Liver (tissue), 9 donors: Measurements from ENCODE around the gene PRRG4. TPM values are rescaled to one million over a fixed set of nuclear protein-coding genes. Genes with fewer than 3 reads are reported as not detected.

Experiments used
- DNase-seq: peaks from one replicate; pipeline ENCODE4 v3.0.0-alpha.2; 2017; ENCODE audit warnings: low spot score
- H3K27ac ChIP-seq, 2 donors: one replicate each; pipeline ENCODE4 v1.7.0; 2013; ENCODE audit warnings: inconsistent platforms in 2 of 2, low read length in 2 of 2, control low read depth in 1 of 2, low read depth in 1 of 2, mild to moderate bottlenecking in 1 of 2
- H3K27me3 ChIP-seq, 4 donors: one replicate each; pipeline versions ENCODE4 v1.6.1 to v1.7.0; 2013; ENCODE audit warnings: low read length in 3 of 4, inconsistent platforms in 1 of 4, mild to moderate bottlenecking in 1 of 4, moderate library complexity in 1 of 4; ENCODE audit not compliant: control insufficient read depth in 4 of 4, insufficient read depth in 4 of 4
- H3K36me3 ChIP-seq, 4 donors: one replicate each; pipeline versions ENCODE4 v1.6.1 to v1.7.0; 2013; ENCODE audit warnings: low read length in 3 of 4, mild to moderate bottlenecking in 3 of 4, low read depth in 1 of 4, moderate library complexity in 1 of 4; ENCODE audit not compliant: control insufficient read depth in 4 of 4, insufficient read depth in 3 of 4
- H3K4me1 ChIP-seq, 4 donors: one replicate each; pipeline versions ENCODE4 v1.6.1 to v1.7.0; 2013; ENCODE audit warnings: low read length in 3 of 4, mild to moderate bottlenecking in 3 of 4, moderate library complexity in 1 of 4; ENCODE audit not compliant: control insufficient read depth in 4 of 4, insufficient read depth in 4 of 4
- H3K4me3 ChIP-seq, 3 donors: one replicate each; pipeline versions ENCODE4 v1.6.1 to v1.7.0; 2013; ENCODE audit warnings: low read length in 3 of 3, control low read depth in 1 of 3, low read depth in 1 of 3, mild to moderate bottlenecking in 1 of 3
- H3K9ac ChIP-seq, 2 donors: one replicate each; pipeline ENCODE4 v1.7.0; 2013; ENCODE audit warnings: low read length in 2 of 2, mild to moderate bottlenecking in 2 of 2, moderate library complexity in 2 of 2, control low read depth in 1 of 2, low read depth in 1 of 2
- H3K9me3 ChIP-seq, 4 donors: one replicate each; pipeline versions ENCODE4 v1.6.1 to v1.7.0; 2013; ENCODE audit warnings: low read length in 3 of 4; ENCODE audit not compliant: control insufficient read depth in 4 of 4
- ATF3 ChIP-seq: IDR thresholded peaks from 2 replicates; pipeline ENCODE4 v1.6.1; 2016; ENCODE audit warnings: antibody characterized with exemption
- EGR1 ChIP-seq, 2 donors: IDR thresholded peaks; 2 replicates each; pipeline ENCODE4 v1.6.1; 2016 to 2018; ENCODE audit warnings: antibody characterized with exemption in 2 of 2, low read depth in 2 of 2
- FOXA1 ChIP-seq: IDR thresholded peaks from 2 replicates; pipeline ENCODE4 v1.6.1; 2016; ENCODE audit warnings: antibody characterized with exemption
- FOXA2 ChIP-seq: IDR thresholded peaks from 2 replicates; pipeline ENCODE4 v1.6.1; 2016; ENCODE audit warnings: antibody characterized with exemption
- GABPA ChIP-seq, 2 donors: IDR thresholded peaks in 1 of 2; conservative IDR thresholded peaks in 1 of 2; 2 replicates each; pipeline ENCODE4 v1.6.1; 2016; ENCODE audit warnings: antibody characterized with exemption in 2 of 2, mild to moderate bottlenecking in 1 of 2, moderate library complexity in 1 of 2
- HNF4A ChIP-seq, 2 donors: conservative IDR thresholded peaks; 2 replicates each; pipeline ENCODE4 v1.6.1; 2016; ENCODE audit warnings: antibody characterized with exemption in 2 of 2, mild to moderate bottlenecking in 2 of 2
- HNF4G ChIP-seq: IDR thresholded peaks from 2 replicates; pipeline ENCODE4 v1.6.1; 2016; ENCODE audit warnings: antibody characterized with exemption
- NR2F2 ChIP-seq: IDR thresholded peaks from 2 replicates; pipeline ENCODE4 v1.6.1; 2016; ENCODE audit warnings: antibody characterized with exemption
- RAD21 ChIP-seq, 2 donors: IDR thresholded peaks; 2 replicates each; pipeline ENCODE4 v1.6.1; 2016; ENCODE audit warnings: antibody characterized with exemption in 2 of 2, mild to moderate bottlenecking in 2 of 2
- REST ChIP-seq: IDR thresholded peaks from 2 replicates; pipeline ENCODE4 v1.6.1; 2016; ENCODE audit warnings: antibody characterized with exemption, mild to moderate bottlenecking
- RXRA ChIP-seq, 2 donors: IDR thresholded peaks; 2 replicates each; pipeline ENCODE4 v1.6.1; 2017 to 2018; ENCODE audit warnings: antibody characterized with exemption in 2 of 2, mild to moderate bottlenecking in 1 of 2
- SP1 ChIP-seq: IDR thresholded peaks from 2 replicates; pipeline ENCODE4 v1.6.1; 2018; ENCODE audit warnings: antibody characterized with exemption, mild to moderate bottlenecking
- TAF1 ChIP-seq: conservative IDR thresholded peaks from 2 replicates; pipeline ENCODE4 v1.6.1; 2016; ENCODE audit warnings: antibody characterized with exemption, mild to moderate bottlenecking
- WGBS: extraction: QIAGEN DNeasy Blood & Tissue Kit; methylation state at CpG from one replicate; pipeline ENCODE4 v1.1.7; 2013; 5-methylcytosine and 5-hydroxymethylcytosine counted together
- polyA plus RNA-seq, 2 donors: library from polyadenylated mRNA; stranded (reverse) in 1 of 2; unstranded in 1 of 2; fragments of 200-250 nt in 1 of 2; fragments of >200 nt in 1 of 2; fragmentation: Nextera tagmentation in 1 of 2; extraction: Ambion mirVana in 1 of 2; gene quantifications; one replicate each; pipeline versions ENCODE4 v1.2.1 to v1.2.3, GENCODE V29; 2013 to 2015
- total RNA-seq, 2 donors: library from RNA; depleted of rRNA; stranded (reverse); fragments of >200 nt; gene quantifications; one replicate each; pipeline ENCODE4 v1.2.3, GENCODE V29; 2014
- TF ChIP-seq, protein P1 (sequence below): fragments of 150-350 bp; IDR thresholded peaks from 2 replicates; pipeline ENCODE4 v1.5.1; 2017; ENCODE audit warnings: improper control_type of control experiment, low read depth, low read length; ENCODE audit not compliant: missing input control
- TF ChIP-seq, protein P2 (sequence below): IDR thresholded peaks from 2 replicates; pipeline ENCODE4 v1.6.1; 2016; ENCODE audit warnings: antibody characterized with exemption
- donor health status: healthy.
- donor health status: healthy.
- donor health status: healthy.
- donor health status: healthy.
- donor health status: healthy.

The PRRG4 gene
- total and polyA plus RNA-seq, 4 donors, result 3.4 to 12.0 (median 5.9) TPM

DNA sequence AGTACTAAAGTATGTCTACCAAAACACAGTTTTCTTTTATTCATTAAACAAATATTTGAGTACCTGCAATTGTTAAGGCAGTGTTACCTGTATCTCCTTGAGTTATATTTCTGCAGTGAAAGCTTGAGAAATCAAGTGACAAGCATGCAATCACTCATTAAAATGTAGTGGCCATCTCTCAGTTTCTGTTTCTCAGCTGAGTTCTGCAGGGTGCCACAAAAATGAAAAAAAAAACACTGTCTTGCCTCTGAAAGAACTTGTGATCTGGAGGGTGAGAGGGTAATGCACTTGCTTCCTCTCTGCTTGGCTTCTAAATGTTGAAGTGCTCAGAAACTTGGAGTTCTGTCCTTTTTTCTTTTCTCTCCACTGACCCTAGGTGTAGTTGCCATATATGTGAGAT lies 69.7 kb downstream of the PRRG4 start:
- no peaks in the 10 kb centered on the region for H3K27me3 ChIP-seq
- no peaks in the 10 kb centered on the region for H3K36me3 ChIP-seq
- H3K9me3 ChIP-seq, result no peaks in the 10 kb centered on the region
- no peak overlapping the region for H3K4me3 ChIP-seq
- H3K4me1 ChIP-seq, result peaks cover 0 to 6% (median 0%) of the 10 kb centered on the region in 4 donors
- H3K27ac ChIP-seq, result no peak overlapping the region
- TF ChIP-seq GABPA (IDR thresholded peaks at IDR 0.05 in 1 of 2, conservative IDR thresholded peaks at IDR 0.05 in 1 of 2), result no peak
- no peak for TF ChIP-seq FOXA2
- TF ChIP-seq REST, result no peak
- TF ChIP-seq, protein P1, sequence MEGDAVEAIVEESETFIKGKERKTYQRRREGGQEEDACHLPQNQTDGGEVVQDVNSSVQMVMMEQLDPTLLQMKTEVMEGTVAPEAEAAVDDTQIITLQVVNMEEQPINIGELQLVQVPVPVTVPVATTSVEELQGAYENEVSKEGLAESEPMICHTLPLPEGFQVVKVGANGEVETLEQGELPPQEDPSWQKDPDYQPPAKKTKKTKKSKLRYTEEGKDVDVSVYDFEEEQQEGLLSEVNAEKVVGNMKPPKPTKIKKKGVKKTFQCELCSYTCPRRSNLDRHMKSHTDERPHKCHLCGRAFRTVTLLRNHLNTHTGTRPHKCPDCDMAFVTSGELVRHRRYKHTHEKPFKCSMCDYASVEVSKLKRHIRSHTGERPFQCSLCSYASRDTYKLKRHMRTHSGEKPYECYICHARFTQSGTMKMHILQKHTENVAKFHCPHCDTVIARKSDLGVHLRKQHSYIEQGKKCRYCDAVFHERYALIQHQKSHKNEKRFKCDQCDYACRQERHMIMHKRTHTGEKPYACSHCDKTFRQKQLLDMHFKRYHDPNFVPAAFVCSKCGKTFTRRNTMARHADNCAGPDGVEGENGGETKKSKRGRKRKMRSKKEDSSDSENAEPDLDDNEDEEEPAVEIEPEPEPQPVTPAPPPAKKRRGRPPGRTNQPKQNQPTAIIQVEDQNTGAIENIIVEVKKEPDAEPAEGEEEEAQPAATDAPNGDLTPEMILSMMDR, result no peak
- no peak for TF ChIP-seq SP1
- no peak for TF ChIP-seq HNF4G
- H3K9ac ChIP-seq, result no peak overlapping the region
- no peak for DNase-seq

- Histone ChIP-seq H3K9ac (no peak overlapping the region), H3K27ac (no peak overlapping the region), H3K27me3 (no peaks in the 10 kb centered on the region), H3K4me3 (no peak overlapping the region), H3K36me3 (no peaks in the 10 kb centered on the region), H3K9me3 (no peaks in the 10 kb centered on the region), H3K4me1 (no peaks in the 10 kb centered on the region)
- no peak for TF ChIP-seq EGR1 (IDR thresholded peaks at IDR 0.05; ENCODE audit: low read depth in 2 of 2)
- TF ChIP-seq SP1, result no peak
- no peak for TF ChIP-seq HNF4G
- no peak for TF ChIP-seq FOXA2
- no peak for TF ChIP-seq HNF4A (conservative IDR thresholded peaks at IDR 0.05)
- DNase-seq, result no peak
- 83% methylated on average over 4 of the region's 4 CpGs for WGBS
Observed at GRCh38 chr11:32902089-32902665, 72.5 kb downstream of the PRRG4 start.

DNA sequence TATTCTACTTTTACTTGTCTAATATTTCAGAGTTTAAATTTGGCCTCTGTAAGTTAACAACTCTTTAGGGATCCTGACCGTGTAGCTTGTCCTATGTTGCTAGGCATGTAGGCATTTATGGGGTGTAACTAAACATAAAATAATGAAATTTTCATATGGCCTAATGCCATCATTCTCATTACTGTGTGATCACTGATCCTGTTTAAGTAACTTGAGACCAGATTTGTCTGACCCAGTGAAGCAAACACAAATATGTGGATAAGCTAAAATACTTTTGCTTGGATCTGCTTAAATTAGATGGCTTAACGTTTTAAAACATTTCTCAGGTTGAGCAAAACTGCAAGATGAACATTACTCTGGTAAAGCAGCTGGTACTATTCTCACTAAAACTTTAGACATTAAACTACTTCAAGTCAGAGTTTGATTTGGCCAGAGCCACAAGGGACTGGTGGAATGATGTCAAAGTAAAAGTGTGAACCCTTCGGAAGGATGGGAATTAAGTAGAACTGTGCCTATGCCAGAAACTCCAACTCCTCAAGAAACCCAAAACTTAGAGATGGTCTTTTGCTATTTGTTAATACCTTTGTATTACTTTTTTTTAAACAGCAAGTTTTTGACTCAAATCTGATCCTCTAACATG lies 75.4 kb downstream of the PRRG4 start:
- Histone ChIP-seq H3K27ac (no peak overlapping the region), H3K4me1 (no peaks in the 10 kb centered on the region), H3K9ac (no peak overlapping the region), H3K9me3 (no peaks in the 10 kb centered on the region), H3K4me3 (no peak overlapping the region), H3K36me3 (no peaks in the 10 kb centered on the region), H3K27me3 (no peaks in the 10 kb centered on the region)
- WGBS, result 73% methylated on average over 3 of the region's 3 CpGs
- DNase-seq, result no peak
- no peak for TF ChIP-seq NR2F2
- TF ChIP-seq ATF3, result no peak
- no peak for TF ChIP-seq FOXA1
- no peak for TF ChIP-seq RAD21 (IDR thresholded peaks at IDR 0.05)
- TF ChIP-seq TAF1, result no peak
- TF ChIP-seq, protein P1, result no peak
- no peak for TF ChIP-seq HNF4A (conservative IDR thresholded peaks at IDR 0.05)
- no peak for TF ChIP-seq HNF4G
- no peak for TF ChIP-seq EGR1 (IDR thresholded peaks at IDR 0.05; ENCODE audit: low read depth in 2 of 2)
- TF ChIP-seq RXRA (IDR thresholded peaks at IDR 0.05), result no peak
- TF ChIP-seq FOXA2, result no peak
- TF ChIP-seq, protein P2, sequence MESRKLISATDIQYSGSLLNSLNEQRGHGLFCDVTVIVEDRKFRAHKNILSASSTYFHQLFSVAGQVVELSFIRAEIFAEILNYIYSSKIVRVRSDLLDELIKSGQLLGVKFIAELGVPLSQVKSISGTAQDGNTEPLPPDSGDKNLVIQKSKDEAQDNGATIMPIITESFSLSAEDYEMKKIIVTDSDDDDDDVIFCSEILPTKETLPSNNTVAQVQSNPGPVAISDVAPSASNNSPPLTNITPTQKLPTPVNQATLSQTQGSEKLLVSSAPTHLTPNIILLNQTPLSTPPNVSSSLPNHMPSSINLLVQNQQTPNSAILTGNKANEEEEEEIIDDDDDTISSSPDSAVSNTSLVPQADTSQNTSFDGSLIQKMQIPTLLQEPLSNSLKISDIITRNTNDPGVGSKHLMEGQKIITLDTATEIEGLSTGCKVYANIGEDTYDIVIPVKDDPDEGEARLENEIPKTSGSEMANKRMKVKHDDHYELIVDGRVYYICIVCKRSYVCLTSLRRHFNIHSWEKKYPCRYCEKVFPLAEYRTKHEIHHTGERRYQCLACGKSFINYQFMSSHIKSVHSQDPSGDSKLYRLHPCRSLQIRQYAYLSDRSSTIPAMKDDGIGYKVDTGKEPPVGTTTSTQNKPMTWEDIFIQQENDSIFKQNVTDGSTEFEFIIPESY, result no peak
- TF ChIP-seq GABPA (IDR thresholded peaks at IDR 0.05 in 1 of 2, conservative IDR thresholded peaks at IDR 0.05 in 1 of 2), result no peak
- TF ChIP-seq SP1, result no peak
